GM19468 (cell line): ENCODE measurements around the gene MEIOB.

Experiments used
- ATAC-seq: cut with Tn5 transposase; IDR thresholded peaks from one replicate; pipeline ENCODE4 v1.9.1; 2021; ENCODE audit warnings: mild to moderate bottlenecking, moderate library complexity, moderate number of reproducible peaks; ENCODE audit not compliant: unreplicated experiment; ENCODE audit errors: extremely low read depth

MEIOB gene

DNA sequence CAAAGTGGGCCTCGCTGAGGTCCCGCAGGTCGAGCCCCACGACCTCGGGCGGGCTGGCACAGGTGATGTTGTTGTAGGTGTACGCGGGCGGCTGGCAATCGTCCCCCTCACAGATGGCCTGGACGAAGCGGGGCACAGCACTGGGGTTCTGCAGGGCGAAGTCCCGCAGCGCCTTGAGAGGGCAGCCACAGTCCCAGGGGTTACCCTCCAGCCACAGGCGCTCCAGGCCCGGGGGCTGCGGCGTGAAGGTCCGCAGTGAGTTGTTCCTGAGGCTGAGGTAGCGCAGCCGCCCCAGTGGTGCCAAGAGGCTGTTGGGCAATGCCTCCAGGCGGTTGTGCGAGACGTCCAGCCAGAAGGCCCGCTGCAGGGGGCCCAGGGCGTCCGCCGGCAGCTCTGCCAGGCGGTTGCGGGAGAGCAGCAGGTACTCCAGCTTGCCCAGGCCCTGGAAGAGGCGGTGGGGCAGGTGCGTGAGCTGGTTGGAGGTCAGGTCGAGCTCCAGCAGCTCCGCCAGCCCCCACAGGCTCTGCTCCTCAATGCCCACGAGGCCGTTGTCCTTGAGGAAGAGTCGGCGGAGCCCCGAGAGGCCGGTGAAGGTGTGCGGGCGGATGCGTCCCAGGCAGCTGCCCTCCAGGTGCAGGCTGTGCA is 81.2 kb downstream of the MEIOB start:
- ATAC-seq, result no peak

DNA sequence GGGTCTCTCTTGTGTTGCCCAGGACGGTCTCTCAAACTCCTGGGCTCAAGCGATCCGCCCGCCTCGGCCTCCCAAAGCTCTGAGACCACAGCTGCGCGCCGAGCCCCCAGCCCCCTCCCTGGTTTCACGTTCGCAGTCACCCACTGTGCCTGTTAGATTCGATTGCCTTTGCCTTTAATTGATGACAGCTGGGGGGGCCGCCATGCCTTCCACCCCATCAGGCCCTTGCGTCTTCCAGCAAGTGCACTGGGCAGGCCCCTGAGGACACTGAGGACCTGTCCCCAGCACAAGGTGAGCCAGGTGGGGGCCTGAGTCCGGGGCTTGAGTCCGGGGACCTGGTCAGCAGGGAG is 81.7 kb downstream of the MEIOB start:
- no peak for ATAC-seq

DNA sequence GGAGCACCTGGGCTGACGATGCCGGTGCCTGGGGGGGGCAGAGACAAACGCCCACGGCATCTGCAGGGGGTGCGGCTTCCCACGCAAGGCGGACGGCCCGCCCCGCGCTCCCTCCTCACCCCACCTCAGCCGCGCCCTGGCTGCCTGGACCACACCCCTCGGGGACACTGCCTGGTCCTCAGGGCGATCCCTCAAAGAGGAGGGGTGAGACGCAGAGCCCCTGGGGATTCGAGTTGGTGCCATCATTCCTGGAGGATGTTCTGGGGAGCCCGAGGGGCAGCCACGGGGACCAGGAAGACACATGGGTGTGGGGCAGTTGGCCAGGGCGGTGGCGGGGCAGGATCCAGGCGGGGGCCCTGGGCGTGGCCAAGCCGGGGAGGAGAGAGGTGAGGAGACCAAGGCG is 82.3 kb downstream of the MEIOB start:
- ATAC-seq, result no peak

DNA sequence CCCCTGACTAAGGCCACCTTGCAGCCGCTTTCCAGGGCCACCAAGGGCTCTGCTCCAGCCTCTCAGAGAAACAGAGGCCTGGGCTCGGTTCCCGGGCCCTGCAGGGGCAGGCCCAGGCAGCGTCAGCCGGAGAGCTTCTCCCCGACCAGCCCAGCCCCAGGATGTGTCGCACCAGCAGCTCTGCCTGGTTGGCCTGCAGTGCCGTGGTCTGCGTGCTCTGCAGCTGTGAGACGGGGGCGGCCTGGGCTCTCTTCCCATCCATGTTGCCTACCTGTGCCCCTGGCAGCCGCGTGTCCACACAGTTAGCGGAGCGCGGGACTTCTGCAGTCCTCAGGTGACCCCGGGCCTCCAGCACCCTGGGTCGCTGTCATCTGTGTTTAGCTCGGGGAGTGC is 83.3 kb downstream of the MEIOB start:
- ATAC-seq, result no peak

DNA sequence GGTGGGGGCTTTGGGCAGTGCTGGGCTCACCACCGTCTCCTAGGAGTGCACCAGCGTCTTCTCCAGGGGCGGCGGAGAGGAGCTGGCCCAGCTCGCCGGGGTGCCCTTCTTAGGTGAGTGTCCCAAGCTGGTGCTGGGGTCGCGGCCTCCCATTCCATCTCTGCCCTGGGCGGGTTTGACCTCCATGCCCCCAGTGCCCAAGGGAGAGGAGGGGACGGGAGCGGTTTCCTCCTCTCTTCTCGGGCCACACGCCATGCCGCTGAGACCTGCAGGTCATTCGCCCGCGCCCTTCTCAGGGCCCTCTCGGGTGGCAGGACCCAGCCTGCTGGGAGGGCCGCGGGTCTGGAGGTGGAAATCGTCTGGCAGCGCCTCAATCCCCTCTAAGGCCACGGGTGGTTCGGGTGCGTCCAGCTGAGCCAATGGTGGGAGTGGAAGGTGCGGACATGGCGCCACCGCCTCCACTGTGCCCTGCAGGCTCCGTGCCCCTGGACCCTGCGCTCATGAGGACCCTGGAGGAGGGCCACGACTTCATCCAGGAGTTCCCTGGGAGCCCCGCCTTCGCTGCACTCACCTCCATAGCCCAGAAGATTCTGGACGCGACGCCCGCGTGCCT is 83.8 kb downstream of the MEIOB start:
- no peak for ATAC-seq

DNA sequence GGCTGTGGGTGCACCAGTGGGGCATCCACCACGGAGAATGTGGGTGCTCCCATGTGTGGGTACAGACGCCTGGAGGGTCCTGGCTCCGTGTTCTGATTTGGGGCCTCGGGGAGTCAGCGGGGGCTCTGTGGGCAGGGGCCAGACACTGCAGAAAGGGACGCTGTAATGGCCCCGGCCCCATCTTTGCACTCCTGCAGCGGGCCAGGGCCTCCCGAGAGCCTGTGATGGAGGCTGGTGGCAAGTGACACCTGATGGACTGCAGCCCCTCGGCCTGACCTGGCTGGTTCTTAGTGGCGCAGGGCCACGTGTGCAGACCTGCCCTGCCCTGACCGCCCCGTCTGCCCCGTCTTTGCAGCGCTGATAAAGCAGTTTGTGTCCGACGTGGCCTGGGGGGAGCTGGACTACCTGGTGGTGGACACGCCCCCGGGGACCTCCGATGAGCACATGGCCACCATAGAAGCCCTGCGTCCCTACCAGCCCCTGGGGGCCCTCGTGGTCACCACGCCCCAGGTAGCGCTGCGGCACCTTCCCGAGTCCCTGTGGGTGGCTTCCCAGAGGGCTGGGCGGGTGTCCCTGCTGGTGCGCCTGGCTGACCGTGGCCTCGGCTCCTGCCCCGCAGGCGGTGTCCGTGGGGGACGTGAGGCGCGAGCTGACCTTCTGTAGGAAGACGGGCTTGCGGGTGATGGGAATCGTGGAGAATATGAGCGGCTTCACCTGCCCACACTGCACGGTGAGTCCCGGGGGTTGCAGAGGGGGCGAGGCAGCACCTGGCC is 84.5 kb downstream of the MEIOB start:
- ATAC-seq, result no peak

DNA sequence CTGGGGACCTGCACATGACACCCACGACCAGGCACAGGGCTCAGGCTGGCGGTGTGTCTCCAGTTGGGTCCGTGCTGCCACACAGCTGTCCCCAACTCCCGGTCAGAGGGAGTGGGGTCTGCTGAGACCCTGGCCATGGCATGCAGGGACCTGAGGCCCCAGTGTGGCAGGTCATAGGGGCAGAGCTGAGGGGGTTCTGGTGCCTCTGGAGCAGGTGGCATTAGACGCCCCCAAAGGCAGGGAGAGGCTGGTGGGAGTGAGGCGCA is 85.0 kb downstream of the MEIOB start:
- no peak for ATAC-seq

DNA sequence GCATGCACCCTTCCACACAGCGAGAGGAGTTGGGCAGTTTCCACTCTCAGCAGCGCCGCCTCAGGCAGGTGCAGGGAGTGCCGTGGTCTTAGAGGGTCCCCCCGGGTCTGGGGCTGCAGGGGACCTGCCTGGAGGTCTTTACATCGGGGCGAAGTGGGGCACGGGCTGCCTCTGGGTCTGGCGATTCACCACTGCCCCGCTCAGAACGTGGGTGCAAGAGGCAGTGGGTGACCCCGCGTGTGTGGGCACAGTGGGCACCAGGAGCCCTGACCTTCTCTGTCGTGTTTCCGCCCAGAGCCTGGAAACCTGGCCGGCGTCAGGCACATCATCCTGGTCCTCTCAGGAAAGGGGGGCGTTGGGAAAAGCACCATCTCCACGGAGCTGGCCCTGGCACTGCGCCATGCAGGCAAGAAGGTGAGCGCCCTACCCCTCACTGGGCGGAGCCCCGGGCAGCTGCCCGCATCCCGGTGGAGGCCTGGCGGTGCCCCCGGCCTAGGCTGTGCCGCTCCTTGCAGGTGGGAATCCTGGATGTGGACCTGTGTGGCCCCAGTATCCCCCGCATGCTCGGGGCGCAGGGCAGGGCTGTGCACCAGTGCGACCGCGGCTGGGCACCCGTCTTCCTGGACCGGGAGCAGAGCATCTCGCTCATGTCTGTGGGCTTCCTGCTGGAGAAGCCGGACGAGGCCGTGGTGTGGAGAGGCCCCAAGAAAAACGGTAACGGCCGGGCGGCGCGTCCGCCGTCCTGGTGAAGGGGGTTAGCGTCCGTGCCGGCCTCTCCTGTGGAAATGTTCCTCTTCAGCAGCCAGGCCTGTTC is 85.5 kb downstream of the MEIOB start:
- no peak for ATAC-seq

DNA sequence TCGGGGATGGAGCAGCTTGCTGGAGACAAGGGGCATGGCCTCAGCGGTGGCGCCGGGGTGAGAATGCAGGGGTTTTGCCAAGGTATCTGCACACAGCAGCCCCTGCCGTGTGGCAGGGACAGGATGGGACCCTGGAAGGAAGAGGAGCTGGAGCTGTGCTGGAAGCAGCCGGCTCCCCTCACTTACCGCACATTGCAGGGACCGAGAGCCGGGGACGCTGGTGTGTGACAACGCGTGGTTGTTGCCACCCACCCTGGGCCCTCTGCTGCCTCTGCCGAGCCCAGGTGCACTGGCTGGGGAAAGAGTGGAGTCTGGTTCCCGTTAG is 86.2 kb downstream of the MEIOB start:
- ATAC-seq, result no peak

DNA sequence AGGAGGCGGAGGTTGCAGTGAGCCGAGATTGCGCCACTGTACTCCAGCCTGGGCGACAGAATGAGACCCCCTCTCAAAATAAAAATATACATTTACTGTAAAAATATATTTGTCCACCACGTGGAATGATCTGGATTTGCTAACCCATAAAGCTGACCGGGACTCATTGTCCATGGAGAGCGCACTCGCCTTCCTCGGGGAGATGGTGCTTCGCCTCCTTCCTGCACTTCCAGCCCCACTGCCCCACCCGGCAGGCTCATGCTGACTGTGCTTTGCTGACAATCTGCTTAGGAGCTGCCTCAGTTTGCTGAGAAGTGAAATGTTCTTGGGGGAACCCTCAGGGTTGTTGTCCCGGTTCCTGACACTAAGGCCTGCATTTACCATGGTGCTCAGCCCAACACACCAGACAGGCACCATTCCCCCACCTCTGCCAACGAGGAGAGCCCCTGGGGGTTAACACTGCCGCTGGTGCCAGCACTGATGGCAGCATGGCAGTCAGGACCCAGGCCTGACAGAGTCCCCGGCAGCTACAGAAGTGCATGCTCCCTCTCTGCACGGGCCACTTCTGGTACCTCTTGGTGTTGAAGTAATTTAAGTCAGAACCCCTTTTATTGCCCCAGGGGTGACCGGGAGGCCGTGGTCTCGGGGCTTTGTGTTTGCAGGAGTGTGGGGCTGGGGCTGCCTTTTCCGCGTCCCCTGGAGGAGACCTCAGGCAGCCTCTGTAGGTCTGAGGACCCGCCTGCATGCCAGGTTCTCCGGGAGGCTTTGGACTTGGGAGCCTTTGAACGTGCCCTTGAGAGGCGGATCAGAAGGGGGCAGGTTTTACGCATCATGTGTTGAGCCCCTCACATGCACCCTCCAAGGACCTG is 86.8 kb downstream of the MEIOB start:
- ATAC-seq, result no peak
